NCI-H510A (cell line): ENCODE data around the gene FBXO2.
A peak's percentile ranks its signal among the peaks of the same experiment; 100 is the strongest.

Experiments
- DNase-seq: peaks from one replicate; lab custom pipeline; 2025; lab: John Stamatoyannopoulos, UW

Gene FBXO2, protein sequence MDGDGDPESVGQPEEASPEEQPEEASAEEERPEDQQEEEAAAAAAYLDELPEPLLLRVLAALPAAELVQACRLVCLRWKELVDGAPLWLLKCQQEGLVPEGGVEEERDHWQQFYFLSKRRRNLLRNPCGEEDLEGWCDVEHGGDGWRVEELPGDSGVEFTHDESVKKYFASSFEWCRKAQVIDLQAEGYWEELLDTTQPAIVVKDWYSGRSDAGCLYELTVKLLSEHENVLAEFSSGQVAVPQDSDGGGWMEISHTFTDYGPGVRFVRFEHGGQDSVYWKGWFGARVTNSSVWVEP

GRCh38 chr1:11654137-11654938 is at the start of gene FBXO2, which contains the start of gene FBXO44:
FBXO2 (minus strand) TSS chr1:11654429; CDS start chr1:11654340, 89 bp downstream.
FBXO44 (plus strand) TSS chr1:11654877; CDS start chr1:11655836, 959 bp downstream.
- peak; percentile 82 for DNase-seq

DNA sequence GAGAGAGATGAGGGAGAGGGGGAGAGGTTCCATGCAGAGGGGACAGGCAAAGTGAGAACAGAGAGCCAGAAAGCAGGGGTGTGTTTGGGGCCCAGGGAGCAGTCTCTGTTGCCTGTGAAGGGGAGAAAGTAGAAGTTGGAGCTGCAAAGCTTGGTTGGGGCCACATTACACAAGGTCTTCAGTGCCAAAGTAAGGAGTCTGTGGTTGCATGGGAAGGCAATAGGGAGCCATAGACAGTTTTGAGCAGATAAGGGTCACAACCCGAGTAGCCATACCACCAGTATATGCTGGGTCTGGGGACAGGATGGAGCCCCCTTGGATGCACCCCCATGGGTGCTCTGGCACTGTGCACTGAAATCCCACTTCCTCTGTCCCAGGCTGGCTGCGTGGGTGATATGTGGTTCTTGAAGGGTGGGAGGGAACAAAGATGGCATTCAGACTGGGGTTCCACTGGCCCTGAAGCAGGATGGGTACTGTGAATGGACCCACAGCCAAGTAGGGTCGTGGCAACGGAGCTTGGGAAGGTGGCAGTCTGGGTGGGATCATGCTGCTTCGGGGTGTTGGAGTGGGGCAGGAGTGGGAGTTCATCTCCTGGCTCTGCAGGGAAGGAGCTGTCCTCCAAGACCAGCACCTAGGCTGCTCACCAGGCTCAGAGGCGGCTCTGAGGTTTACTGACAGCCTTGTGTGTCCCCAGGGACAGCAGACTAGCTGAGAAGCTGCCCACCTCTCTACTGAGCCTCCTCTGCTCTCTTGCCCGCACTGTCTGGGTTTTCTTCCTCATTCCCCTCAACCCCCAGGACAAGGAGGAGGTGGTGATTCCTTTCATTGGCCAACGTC is 49.3 kb upstream of the FBXO2 start:
- no peak for DNase-seq

DNA sequence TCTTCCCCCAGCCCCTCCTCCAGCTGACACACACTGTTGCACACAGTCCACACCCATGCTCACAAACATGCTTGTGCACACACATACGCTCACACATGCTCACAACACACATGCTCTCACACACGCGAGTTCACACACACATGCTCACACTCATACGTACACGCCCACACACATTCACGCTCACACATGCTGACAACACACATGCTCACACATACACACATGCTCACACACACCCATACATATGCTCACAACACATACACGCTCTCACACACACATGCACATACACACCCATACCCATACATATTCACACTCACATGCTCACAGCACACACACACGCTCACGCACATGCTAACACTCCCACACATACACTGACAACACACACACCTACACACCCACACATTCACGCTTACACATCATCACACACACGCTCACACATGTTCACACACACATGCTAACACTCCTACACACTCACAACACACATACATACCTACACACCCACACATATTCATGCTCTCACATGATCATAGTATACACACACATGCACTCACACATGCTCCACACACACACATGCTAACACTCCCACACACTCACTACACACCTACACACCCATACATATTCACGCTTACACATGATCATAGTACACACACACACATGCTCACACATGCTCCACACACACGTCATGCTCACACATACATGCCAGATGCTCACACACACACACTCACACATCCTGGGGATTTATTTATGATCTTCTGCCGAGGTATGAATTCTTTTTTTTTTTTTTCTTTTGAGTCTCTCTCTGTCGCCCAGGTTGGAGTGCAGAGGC is 48.0 kb upstream of the FBXO2 start:
- no peak for DNase-seq

DNA sequence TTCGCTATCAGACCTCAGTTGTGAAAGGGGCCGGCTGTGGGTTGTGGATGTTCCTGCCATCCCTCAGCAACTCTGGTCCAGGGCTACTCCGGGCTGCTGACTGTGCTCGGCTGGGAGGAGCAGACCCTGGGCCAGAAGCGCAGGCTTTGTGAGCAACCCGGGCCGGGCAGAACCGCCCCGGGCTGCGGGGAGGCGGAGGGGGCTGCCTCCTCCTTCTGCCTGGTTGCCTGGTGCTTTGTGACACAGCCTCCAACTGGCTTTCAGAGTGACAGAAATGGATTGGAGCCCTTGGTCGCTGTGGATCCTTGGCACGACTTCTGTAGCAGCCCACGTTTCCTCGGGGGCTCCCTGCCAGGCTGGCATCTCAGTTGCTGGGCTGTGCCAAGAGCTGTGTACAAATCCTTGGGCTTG is 47.3 kb upstream of the FBXO2 start:
- no peak for DNase-seq

DNA sequence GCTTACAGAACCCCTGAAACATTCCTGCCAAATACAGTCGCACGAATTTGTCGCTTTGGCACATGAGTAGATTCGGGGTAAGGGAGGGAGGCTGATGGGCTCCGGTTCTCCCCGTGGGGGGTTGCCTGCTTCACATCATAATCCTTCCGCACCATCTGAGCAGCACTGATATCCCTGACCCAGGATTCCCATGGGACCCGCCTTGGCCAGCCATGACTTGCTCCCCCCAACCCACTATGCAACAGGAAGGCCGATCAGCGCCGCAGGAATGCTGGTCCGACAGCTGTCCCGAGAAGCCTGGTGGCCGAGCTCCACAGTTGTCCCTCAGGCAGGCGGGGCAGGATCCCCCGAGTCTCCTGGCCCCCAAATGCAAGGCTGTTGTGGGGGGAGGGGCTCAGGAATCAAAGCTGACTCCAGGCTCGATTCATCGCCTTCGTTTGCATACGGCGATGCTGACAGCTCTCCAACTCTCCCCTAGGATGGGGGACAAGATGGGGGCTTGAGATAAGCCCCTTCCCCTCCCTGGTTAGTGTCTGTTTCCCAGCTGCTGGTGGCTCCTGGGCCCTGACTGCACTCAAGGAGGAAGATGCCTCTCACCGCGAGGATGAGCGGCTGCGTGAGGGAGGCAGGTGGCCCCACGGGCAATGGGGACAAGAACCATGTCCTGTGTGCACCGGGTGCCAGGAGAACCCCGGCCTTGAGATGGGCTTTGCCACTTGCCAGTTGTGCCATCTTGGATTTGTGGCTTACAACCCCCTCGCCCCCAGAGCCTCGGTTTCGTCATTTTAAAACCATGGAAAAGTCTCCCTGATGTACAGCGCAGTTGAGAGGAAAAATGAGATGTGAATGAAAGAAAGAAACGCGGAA is 46.6 kb upstream of the FBXO2 start:
- DNase-seq: no peak

DNA sequence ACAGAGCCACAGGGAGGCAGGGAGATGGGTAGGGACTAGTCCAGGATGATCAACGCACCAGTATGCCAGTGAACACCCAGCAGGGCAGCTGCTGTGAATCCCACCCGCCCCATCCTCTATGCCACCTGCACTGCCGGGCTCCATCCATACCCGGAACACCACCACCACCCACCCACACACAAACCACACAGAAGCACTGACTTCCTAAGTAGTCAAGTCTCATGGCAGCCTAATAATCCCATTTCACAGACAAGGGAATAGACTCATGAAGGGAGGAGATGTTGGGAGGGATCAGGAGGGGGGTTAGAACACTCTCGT is 43.6 kb upstream of the FBXO2 start:
- DNase-seq: no peak

DNA sequence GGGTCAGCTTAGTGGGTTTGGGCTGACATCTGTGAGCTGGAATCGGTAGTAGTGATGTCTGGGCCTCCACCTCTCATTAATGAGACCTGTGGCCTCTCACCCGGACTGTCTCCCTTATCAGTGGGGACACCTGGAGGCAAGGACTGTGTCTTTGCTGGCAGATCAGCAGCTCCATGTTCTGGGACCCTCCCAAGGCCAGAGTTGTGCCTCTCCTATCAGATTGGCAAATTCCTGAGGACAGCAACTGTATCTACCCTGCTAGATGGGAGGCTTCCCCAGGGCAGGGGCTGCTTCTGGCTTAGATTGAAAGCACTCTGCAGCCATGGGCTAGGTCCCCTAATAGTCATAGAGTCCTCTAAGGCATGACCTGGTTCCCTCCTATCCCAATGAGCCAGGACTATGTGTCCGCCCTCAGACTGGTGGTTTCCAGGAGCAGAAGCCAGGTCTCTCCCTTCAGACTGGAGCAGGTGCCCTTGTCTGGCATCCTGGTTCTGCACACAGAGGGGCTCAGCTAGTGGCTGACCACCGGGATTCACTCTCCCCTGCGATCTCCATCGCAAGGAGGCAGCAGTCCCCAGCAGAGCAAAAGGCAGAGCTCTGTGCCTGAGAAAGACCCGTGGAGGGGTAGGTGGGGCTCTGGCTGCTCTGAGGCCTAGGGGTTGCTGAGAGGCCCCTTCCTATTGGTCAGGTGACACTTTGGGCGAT is 43.1 kb upstream of the FBXO2 start:
- no peak for DNase-seq

DNA sequence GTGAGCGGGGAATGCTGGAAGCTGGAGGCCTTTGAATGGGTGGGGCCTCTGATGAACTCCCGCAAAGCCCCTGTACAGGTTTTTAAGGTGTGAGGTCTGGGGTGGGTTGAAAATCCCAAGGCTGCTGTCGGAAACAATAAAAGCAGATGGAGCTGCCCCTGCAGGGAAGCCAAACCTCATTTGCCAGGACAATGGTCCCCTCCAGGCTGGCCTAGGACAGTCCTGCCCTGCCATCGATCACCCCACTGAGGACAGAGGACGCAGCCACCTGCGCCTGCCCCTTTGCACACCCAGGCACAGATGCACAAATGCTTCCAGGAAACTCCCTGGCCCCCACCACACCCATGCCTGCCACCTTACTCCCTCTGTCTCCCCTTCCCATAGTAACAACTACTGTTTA is 41.6 kb upstream of the FBXO2 start:
- DNase-seq: no peak

- no peak for DNase-seq
These were observed 39.7 kb upstream of the FBXO2 start for GRCh38 chr1:11693917-11694316.

DNA sequence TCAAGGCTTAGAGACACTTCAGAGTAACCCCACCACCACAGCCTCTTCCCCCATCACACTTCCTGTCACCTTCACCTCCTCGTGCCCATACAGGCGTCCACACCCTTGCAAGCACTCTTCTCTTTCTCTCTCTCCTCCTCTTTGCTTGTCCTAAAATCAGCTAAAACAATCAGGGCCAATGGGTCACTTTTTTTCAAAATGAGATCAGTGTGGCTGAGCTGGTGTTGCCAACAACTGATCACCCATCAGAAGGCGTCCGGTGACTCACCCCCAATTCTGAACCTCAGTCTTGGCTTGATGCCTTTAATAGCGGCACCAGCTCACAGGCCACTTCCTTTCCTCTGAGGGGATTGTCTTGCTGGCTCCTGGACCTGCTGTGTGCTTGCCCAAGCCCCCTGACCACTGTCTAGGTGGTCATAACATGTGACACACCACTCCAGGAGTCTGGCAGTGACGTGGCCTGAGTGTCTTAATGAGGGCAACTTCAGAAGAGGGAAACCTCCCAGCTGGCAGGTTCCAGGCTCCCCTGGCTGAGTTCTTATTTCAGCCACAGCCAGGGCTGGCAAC is 38.9 kb upstream of the FBXO2 start:
- no peak for DNase-seq

DNA sequence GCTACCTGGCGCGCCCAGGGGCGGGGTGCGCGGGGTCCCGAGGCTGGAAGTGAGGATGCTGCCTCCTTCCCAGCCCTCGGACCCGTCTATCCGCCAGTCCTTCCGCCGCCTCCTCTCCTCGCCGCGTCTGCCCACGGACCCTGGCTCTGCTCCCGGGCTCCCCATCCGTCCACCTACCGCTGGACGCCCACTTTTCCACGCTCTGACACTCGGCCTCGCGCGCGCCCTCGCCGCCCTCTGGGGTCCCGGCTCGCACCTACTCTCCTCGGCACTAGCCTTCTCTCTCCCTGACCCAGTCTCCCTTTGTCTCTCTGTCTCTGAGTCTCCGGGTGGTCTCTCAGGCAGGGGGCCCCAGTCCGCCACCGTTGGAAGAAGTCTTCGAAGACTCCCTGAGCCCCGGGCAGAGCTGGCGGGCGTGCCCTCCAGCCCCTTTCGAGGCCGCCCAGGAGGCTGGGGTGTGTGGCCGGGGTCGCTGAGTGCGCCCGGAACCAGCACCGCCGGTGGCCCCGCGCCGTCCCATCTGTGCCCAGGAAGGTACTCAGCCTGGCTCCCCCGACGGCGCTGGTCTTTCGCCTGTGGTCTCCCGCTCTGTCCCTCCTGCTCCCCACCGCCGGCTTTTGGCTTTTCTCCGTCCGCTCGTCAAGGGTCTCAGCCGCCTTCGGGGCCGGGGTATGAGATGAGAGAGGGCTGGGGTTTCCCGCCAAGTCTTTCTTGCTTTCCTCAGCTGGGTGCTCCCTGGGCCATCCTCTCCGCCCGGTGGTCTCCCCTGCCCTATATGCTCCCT is 37.9 kb upstream of the FBXO2 start:
- DNase-seq: no peak

GRCh38 chr1:11691302-11691914 is 37.2 kb upstream of the FBXO2 start, which contains the start of gene DRAXIN:
DRAXIN (plus strand) TSS chr1:11691710; CDS start chr1:11706259, 14,549 bp downstream.
- DNase-seq: peak; percentile 83

DNA sequence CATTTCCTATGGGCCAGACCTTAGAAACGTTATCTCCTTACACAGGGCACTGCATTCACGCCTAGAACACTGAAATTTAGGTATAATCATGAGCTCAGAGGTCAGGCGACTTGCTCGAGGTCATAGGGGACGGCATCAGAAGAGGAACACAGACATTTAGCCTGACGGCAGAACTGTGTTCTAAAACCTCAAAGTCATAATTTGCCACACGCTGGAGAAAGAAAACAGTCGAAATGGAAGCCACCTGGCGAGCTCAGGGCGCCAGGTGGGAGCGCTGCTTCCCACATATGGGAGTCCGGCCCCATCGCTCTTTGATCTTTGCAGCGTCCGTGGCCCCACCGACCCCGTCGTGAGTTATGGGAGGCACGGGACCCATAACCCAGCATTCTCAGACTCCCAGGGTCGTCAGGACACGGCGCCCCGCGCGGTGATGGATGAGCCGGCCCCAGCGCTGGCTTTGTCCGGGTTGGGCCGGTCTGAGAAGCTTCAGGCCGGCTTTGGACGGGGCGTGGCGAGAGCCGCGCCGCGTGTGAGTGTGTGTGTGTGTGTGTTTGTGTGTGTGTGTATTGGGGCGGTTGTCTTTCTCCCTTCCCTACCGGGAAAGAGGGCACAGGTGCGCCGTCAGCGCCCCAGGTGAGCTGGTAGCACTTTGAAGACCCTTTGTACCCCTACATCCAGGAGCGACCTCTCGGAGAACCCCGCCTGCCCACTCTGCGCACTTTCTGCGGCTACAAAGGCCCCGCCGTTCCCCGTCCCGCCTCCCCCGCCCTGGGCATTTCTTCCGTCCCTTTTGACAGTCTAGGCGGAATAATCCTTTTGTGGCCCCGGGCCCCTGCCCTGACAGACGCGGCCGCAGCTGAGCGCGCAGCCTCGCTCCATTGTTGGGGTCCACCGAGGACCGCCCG is 36.4 kb upstream of the FBXO2 start:
- DNase-seq: peak; percentile 75

DNA sequence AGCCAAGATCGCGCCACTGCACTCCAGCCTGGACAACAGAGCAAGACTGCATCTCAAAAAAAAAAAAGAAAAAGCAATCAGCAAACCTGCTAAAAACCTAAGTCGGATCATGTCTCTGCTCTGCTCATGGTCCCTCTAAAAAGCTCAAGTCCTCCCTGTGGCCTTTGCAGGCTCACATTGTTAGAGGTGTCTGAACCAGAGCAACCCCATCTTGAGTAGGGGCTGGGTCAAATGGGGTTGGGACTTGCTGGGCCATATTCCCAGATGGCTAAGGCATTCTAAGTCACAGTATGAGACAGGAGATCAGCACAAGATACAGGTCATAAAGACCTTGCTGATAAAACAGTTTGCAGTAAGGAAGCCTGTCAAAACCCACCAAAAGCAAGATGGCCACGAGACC is 34.3 kb upstream of the FBXO2 start:
- DNase-seq: no peak

GRCh38 chr1:11685210-11685752 is 31.1 kb upstream of the FBXO2 start:
- no peak for DNase-seq

DNA sequence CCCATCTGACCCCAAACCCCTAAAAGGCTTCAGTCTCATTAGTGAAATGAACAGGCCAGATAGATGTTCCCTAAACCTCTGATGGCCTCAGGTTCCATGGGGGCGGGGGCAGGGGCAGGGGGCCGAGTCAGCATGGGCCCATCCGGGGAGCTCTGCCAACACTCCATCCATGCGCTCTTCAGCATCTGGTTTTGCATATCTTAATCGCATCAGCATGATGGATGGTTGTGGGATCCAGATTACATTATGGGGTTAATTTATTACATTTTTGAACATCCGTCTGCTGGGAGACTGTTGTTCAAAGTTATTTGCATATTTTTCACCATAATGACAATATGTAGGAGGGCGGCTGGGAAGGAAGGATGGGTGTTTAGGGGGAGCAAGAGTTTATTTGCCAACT is 29.8 kb upstream of the FBXO2 start:
- no peak for DNase-seq

GRCh38 chr1:11682799-11683198 is 28.6 kb upstream of the FBXO2 start:
- DNase-seq: no peak
